Measurements from ENCODE around the gene NRXN3. TPM values are rescaled to one million over a fixed set of nuclear protein-coding genes. Genes with fewer than 3 reads are reported as not detected.

Gene NRXN3
- total and polyA plus RNA-seq, 2 experiments from 2014 or later, result 5.7 to 7.1 TPM

GRCh38 chr14:79436335-79436734 lies 1266.2 kb downstream of the NRXN3 start:
- Histone ChIP-seq H3K36me3 (replicated peaks; ENCODE audit: insufficient read depth, low read depth) (no peaks in the 10 kb centered on the region), H3K27ac (no peak overlapping the region), H3K27me3 (no peaks in the 10 kb centered on the region), H3K9me3 (ENCODE audit: low read depth) (no peaks in the 10 kb centered on the region), H3K4me3 (no peak overlapping the region), H2AFZ (no peak overlapping the region), H3K4me2 (no peak overlapping the region), H3K9me2 (replicated peaks; ENCODE audit: insufficient read depth) (no peaks in the 10 kb centered on the region), H3K4me1 (ENCODE audit: insufficient read depth) (no peaks in the 10 kb centered on the region), H4K20me1 (ENCODE audit: insufficient read depth, poor library complexity, severe bottlenecking) (no peaks in the 10 kb centered on the region), H3K79me2 (no peaks in the 10 kb centered on the region)
- TF ChIP-seq CTCF (IDR thresholded peaks at IDR 0.05; ENCODE audit: poor library complexity) (no peak), EZH2 (IDR thresholded peaks at IDR 0.05; ENCODE audit: borderline replicate concordance) (no peak), EZH2phosphoT487 (IDR thresholded peaks at IDR 0.05; ENCODE audit: low read depth, severe bottlenecking, unreplicated experiment) (no peak)
- WGBS (ENCODE audit: low lambda C conversion rate, missing lambda C conversion rate), result 81% methylated on average over 1 of the region's 1 CpG
- DNase-seq (ENCODE audit: low spot score), result no peak

GRCh38 chr14:79437951-79438350 lies 1267.8 kb downstream of the NRXN3 start:
- Histone ChIP-seq H3K9me3 (ENCODE audit: low read depth) (no peaks in the 10 kb centered on the region), H3K27me3 (no peaks in the 10 kb centered on the region), H3K36me3 (replicated peaks; ENCODE audit: insufficient read depth, low read depth) (no peaks in the 10 kb centered on the region), H3K9me2 (replicated peaks; ENCODE audit: insufficient read depth) (no peaks in the 10 kb centered on the region), H3K4me2 (no peak overlapping the region), H4K20me1 (ENCODE audit: insufficient read depth, poor library complexity, severe bottlenecking) (no peaks in the 10 kb centered on the region), H3K4me1 (ENCODE audit: insufficient read depth) (no peaks in the 10 kb centered on the region), H3K79me2 (no peaks in the 10 kb centered on the region), H3K4me3 (no peak overlapping the region), H3K27ac (no peak overlapping the region), H2AFZ (no peak overlapping the region)
- 89% methylated on average over 7 of the region's 7 CpGs for WGBS (ENCODE audit: low lambda C conversion rate, missing lambda C conversion rate)
- no peak for DNase-seq (ENCODE audit: low spot score)
- TF ChIP-seq CTCF (IDR thresholded peaks at IDR 0.05; ENCODE audit: poor library complexity), result no peak
- TF ChIP-seq EZH2 (IDR thresholded peaks at IDR 0.05; ENCODE audit: borderline replicate concordance), result no peak
- no peak for TF ChIP-seq EZH2phosphoT487 (IDR thresholded peaks at IDR 0.05; ENCODE audit: low read depth, severe bottlenecking, unreplicated experiment)

GRCh38 chr14:79438696-79439342 lies 1268.6 kb downstream of the NRXN3 start:
- Histone ChIP-seq H4K20me1 (ENCODE audit: insufficient read depth, poor library complexity, severe bottlenecking) (no peaks in the 10 kb centered on the region), H3K79me2 (no peaks in the 10 kb centered on the region), H3K27ac (no peak overlapping the region), H3K4me3 (no peak overlapping the region), H3K27me3 (no peaks in the 10 kb centered on the region), H3K36me3 (replicated peaks; ENCODE audit: insufficient read depth, low read depth) (no peaks in the 10 kb centered on the region), H3K4me1 (ENCODE audit: insufficient read depth) (no peaks in the 10 kb centered on the region), H3K9me3 (ENCODE audit: low read depth) (no peaks in the 10 kb centered on the region), H3K4me2 (no peak overlapping the region), H2AFZ (no peak overlapping the region), H3K9me2 (replicated peaks; ENCODE audit: insufficient read depth) (no peaks in the 10 kb centered on the region)
- no peak for DNase-seq (ENCODE audit: low spot score)
- no peak for TF ChIP-seq CTCF (IDR thresholded peaks at IDR 0.05; ENCODE audit: poor library complexity)
- 87% methylated on average over 3 of the region's 3 CpGs for WGBS (ENCODE audit: low lambda C conversion rate, missing lambda C conversion rate)

- Histone ChIP-seq H3K9me2 (replicated peaks; ENCODE audit: insufficient read depth) (no peaks in the 10 kb centered on the region), H3K36me3 (replicated peaks; ENCODE audit: insufficient read depth, low read depth) (no peaks in the 10 kb centered on the region), H3K79me2 (no peaks in the 10 kb centered on the region), H3K4me1 (ENCODE audit: insufficient read depth) (no peaks in the 10 kb centered on the region), H4K20me1 (ENCODE audit: insufficient read depth, poor library complexity, severe bottlenecking) (no peaks in the 10 kb centered on the region), H3K4me2 (no peak overlapping the region), H3K4me3 (no peak overlapping the region), H3K27ac (no peak overlapping the region), H2AFZ (no peak overlapping the region), H3K27me3 (no peaks in the 10 kb centered on the region), H3K9me3 (ENCODE audit: low read depth) (no peaks in the 10 kb centered on the region)
- no peak for TF ChIP-seq EZH2 (IDR thresholded peaks at IDR 0.05; ENCODE audit: borderline replicate concordance)
- DNase-seq (ENCODE audit: low spot score), result no peak
- WGBS (ENCODE audit: low lambda C conversion rate, missing lambda C conversion rate), result 71% methylated on average over 5 of the region's 5 CpGs
Observed at GRCh38 chr14:79442786-79443185, 1272.6 kb downstream of the NRXN3 start.
